Camera-type eye (tissue), 1 donor: ENCODE measurements around the gene KRTAP5-4. TPM values are rescaled to one million over a fixed set of nuclear protein-coding genes. Genes with fewer than 3 reads are reported as not detected.

ENCODE experiments used
- total RNA-seq: library from RNA; depleted of rRNA; stranded (reverse); fragments of >200 nt; gene quantifications from one replicate; pipeline ENCODE4 v1.2.3, GENCODE V29; 2014

Gene KRTAP5-4, protein sequence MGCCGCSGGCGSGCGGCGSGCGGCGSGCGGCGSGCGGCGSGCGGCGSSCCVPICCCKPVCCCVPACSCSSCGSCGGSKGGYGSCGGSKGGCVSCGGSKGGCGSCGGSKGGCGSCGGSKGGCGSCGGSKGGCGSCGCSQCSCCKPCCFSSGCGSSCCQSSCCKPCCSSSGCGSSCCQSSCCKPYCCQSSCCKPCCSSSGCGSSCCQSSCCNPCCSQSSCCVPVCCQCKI
- total RNA-seq, result not detected

DNA sequence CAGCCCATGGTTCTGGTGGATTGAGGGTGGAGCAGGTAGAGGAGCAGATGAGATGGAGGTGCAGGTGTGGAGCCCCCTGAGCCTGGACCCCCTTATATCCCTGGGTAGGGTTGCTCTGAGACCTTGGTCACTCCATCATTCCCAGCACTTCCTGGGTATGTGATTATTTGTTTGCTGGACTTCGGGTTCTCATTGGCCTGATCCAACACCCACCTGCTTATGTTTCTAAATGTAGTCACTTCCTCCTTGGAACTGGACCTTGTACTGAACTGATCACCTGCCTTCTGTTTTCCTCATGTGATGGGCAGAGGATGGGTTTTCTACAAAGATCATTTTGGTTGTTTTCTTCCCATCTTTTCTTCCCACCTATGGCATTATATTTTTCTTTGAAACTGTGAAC is at the start of gene KRTAP5-4:
Gene KRTAP5-4 (minus strand): TSS at position 53 of the 400 bp plus-strand sequence. CDS start 45 bp downstream, at position 8.

DNA sequence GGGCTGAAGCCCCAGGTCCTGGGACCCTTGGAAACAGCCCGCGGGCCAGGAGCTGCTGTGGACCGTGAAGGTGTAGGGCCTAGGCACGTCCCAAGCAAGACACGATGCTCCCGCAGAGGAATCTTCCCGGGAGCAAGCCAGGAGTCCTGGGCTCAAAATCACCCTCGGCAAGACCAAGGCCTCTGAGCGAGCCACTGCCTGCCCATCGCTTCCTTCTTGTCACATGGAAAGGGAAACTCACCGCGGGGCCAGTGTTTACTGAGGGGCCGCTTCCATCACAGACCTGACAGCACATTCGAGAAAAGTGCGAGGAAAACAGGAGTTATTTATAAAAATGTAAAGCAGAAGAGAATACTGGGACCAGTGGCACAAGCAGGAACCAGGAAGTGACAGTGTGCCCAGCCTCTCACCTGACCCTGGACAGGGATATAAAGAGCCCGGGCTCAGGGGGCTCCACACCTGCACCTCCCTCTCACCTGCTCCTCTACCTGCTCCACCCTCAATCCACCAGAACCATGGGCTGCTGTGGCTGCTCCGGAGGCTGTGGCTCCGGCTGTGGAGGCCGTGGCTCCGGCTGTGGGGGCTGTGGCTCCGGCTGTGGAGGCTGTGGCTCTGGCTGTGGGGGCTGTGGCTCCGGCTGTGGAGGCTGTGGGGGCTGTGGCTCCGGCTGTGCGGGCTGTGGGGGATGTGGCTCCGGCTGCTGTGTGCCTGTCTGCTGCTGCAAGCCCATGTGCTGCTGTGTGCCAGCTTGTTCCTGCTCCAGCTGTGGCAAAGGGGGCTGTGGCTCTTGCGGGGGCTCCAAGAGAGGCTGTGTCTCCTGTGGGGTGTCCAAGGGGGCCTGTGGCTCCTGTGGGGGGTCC is 7.6 kb upstream of the KRTAP5-4 start, which contains the start of gene KRTAP5-5:
Gene KRTAP5-5 (plus strand): TSS at position 450 of the 860 bp plus-strand sequence. CDS start 66 bp downstream, at position 516.

DNA sequence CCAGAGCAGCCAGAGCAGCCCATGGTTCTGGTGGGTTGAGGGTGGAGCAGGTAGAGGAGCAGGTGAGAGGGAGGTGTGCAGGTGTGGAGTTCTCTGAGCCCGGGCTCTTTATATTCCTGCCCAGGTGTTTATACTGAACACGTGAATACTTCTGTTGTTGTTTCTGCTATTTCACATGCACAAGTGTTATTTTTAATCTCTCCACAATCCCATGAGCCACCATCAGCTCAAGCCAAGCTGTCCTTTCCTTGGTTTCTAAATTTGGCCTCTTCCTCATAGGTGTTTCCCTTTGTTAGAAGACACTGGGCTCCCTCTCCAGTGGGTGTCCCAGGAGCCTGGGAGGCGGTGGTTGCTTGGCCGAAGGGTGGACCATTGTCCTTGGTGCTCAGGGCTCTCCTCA is 13.6 kb downstream of the KRTAP5-4 start, which contains the start of gene KRTAP5-3:
Gene KRTAP5-3 (minus strand): TSS at position 101 of the 400 bp plus-strand sequence. CDS start 78 bp downstream, at position 23.

DNA sequence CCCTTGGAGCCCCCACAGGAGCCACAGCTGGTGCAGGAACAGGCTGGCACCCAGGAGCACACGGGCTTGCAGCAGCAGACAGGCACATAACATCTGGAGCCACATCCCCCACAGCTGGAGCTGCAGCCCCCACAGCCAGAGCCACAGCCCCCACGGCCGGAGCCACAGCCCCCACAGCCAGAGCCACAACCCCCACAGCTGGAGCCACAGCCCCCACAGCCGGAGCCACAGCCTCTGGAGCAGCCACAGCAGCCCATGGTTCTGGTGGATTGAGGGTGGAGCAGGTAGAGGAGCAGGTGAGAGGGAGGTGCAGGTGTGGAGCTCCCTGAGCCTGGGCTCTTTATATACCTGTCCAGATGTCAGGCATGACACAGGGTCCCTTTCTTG is 24.0 kb downstream of the KRTAP5-4 start, which contains the start of gene KRTAP5-2:
Gene KRTAP5-2 (minus strand): TSS at position 301 of the 387 bp plus-strand sequence. CDS start 44 bp downstream, at position 257.

DNA sequence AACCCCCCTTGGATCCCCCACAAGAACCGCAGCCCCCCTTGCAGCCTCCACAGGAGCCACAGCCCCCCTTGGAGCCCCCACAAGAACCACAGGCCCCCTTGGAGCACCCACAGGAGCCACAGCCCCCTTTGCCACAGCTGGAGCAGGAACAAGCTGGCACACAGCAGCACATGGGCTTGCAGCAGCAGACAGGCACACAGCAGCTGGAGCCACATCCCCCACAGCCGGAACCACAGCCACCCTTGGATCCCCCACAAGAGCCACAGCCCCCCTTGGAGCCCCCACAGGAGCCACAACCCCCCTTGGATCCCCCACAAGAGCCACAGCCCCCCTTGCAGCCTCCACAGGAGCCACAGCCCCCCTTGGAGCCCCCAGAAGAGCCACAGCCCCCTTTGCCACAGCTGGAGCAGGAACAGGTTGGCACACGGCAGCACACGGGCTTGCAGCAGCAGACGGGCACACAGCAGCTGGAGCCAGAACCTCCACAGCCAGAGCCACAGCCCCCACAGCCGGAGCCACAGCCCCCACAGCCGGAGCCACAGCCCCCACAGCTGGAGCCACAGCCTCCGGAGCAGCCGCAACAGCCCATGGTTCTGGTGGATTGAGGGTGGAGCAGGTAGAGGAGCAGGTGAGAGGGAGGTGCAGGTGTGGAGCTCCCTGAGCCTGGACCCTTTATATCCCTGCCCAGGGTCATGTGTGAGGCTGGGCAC is 37.1 kb downstream of the KRTAP5-4 start, which contains the start of gene KRTAP5-1:
Gene KRTAP5-1 (minus strand): TSS at position 623 of the 710 bp plus-strand sequence. CDS start 34 bp downstream, at position 589.

DNA sequence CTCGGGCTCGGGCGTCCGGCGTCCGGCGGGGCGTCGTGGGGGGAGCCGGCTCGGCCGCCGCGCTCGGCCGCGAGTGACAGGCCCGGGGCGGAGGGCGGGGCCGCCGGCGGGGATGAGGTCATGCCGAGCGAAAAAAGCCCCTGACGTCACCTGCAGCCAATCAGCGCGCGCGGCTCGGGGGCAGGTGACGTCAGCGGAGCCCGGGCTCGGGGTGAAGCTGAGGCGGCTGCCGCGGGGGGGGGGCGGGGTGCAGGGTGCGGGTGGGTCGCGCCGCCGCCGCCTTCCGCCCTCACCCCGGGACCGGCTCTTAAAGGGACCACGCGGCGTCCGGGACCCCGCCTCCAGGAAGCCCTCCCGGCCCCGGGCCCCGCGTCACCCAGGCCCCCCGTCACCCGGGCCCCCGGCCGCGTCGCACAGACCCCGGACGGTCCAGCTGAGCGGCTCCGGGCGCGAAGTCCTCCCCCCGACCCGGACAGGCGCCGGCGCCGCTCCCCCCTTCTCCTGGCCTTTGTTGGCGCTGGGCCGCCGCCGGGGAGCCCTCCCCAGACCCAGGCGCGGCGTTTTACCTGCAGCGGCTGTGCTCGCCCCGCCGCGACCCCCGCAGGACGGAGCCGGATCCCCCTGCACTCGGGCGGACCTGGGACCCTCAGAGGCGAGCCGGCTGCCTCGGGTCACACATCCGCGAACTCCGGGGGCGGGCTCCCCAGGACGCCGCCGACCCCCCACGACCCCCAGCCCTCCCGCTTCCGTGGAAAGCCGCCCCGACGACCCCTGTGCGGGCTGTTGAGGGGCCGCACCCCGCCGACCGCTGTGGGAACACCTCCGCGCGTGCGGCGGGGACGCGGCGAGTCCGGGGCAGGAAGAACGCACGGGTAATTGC is 49.5 kb downstream of the KRTAP5-4 start, which contains the start of gene DUSP8:
Gene DUSP8 (minus strand): TSS at position 75 of the 880 bp plus-strand sequence. CDS start 6,445 bp downstream, outside the sequence.

Other genes with a start within 250 kb of the KRTAP5-4 start
- 50.6 TPM for gene BRSK2, start 232.2 kb downstream of the KRTAP5-4 start, total RNA-seq
- gene MOB2, start 135.4 kb downstream of the KRTAP5-4 start, total RNA-seq, result 34.3 TPM
- 10.9 TPM for gene DUSP8, start 49.9 kb downstream of the KRTAP5-4 start, total RNA-seq
- not detected for gene KRTAP5-1, start 36.9 kb downstream of the KRTAP5-4 start, total RNA-seq
- gene KRTAP5-2, start 23.8 kb downstream of the KRTAP5-4 start, total RNA-seq, result not detected
- gene KRTAP5-3, start 13.7 kb downstream of the KRTAP5-4 start, total RNA-seq, result not detected
- gene KRTAP5-5, start 7.6 kb upstream of the KRTAP5-4 start, total RNA-seq, result 0.44 TPM
- gene KRTAP5-6, start 75.1 kb upstream of the KRTAP5-4 start, total RNA-seq, result not detected
- 9.5 TPM for gene IFITM10, start 128.5 kb upstream of the KRTAP5-4 start, total RNA-seq
- 167 TPM for gene CTSD, start 141.8 kb upstream of the KRTAP5-4 start, total RNA-seq
- 9.7 TPM for gene SYT8, start 212.9 kb upstream of the KRTAP5-4 start, total RNA-seq
- 103 TPM for gene TNNI2, start 216.8 kb upstream of the KRTAP5-4 start, total RNA-seq
- gene LSP1, start 230.9 kb upstream of the KRTAP5-4 start, total RNA-seq, result 29.1 TPM